IPS DF 4.7 (cell line): ENCODE results near the gene RFC1.
"Not testable (repeated sequence)": the region's sequence is repeated elsewhere in the genome, so short reads cannot be mapped to it uniquely, and the experiment has no call there.

Experiments
- DNase-seq: peaks from one replicate; pipeline ENCODE4 v3.0.0-alpha.2; 2013; ENCODE audit warnings: low spot score; ENCODE audit errors: extremely low read depth

RFC1 gene

GRCh38 chr4:39357002-39357401, 9.2 kb downstream of the RFC1 start:
- no peak for DNase-seq

- DNase-seq = no peak
These were observed 12.0 kb downstream of the RFC1 start for GRCh38 chr4:39354254-39354552.

- no peak for DNase-seq
These were observed 12.5 kb downstream of the RFC1 start for GRCh38 chr4:39353478-39354253.

GRCh38 chr4:39353149-39353477, 13.0 kb downstream of the RFC1 start:
- DNase-seq = not testable (repeated sequence)

GRCh38 chr4:39349326-39349725, 16.8 kb downstream of the RFC1 start:
- no peak for DNase-seq

GRCh38 chr4:39348371-39349315, 17.5 kb downstream of the RFC1 start:
- DNase-seq = no peak

- DNase-seq = no peak
These were observed 19.2 kb downstream of the RFC1 start for GRCh38 chr4:39346856-39347519.

GRCh38 chr4:39342731-39343130, 23.4 kb downstream of the RFC1 start:
- no peak for DNase-seq

- DNase-seq = no peak
These were observed 25.0 kb downstream of the RFC1 start for GRCh38 chr4:39341075-39341725.

- DNase-seq = no peak
These were observed 26.2 kb downstream of the RFC1 start for GRCh38 chr4:39339968-39340367.

GRCh38 chr4:39337841-39338240, 28.3 kb downstream of the RFC1 start:
- DNase-seq = no peak

- DNase-seq = no peak
These were observed 30.6 kb downstream of the RFC1 start for GRCh38 chr4:39335566-39335965.

- no peak for DNase-seq
These were observed 35.0 kb downstream of the RFC1 start for GRCh38 chr4:39331191-39331590.

- DNase-seq = no peak
These were observed 35.8 kb downstream of the RFC1 start for GRCh38 chr4:39330353-39330752.

- DNase-seq = no peak
These were observed 39.6 kb downstream of the RFC1 start for GRCh38 chr4:39326468-39326977.

- DNase-seq = no peak
These were observed 41.1 kb downstream of the RFC1 start for GRCh38 chr4:39324897-39325613.

GRCh38 chr4:39324446-39324845, 41.7 kb downstream of the RFC1 start:
- DNase-seq = no peak

GRCh38 chr4:39323821-39324220, 42.3 kb downstream of the RFC1 start:
- no peak for DNase-seq

GRCh38 chr4:39320381-39321115, 45.6 kb downstream of the RFC1 start:
- DNase-seq = no peak

GRCh38 chr4:39319676-39320075, 46.5 kb downstream of the RFC1 start:
- no peak for DNase-seq
